Esophagus squamous epithelium (tissue), 5 donors: Measurements from ENCODE around the gene EVI5. TPM values are rescaled to one million over a fixed set of nuclear protein-coding genes. Genes with fewer than 3 reads are reported as not detected.

ENCODE experiments used
- DNase-seq: peaks from one replicate; lab custom pipeline; 2025; lab: John Stamatoyannopoulos, UW
- H3K27ac ChIP-seq, 4 donors: fragments of 200-600 bp; sonication (generic); one replicate each; pipeline ENCODE4 v1.5.1; 2016 to 2019; ENCODE audit warnings: mild to moderate bottlenecking in 1 of 4
- H3K27me3 ChIP-seq, 4 donors: fragments of 200-600 bp; sonication (generic); 1 replicate in 3 of 4; 2 replicates in 1 of 4; pipeline versions ENCODE4 v1.5.1 to v1.6.0; 2017 to 2021; ENCODE audit warnings: antibody characterized with exemption in 1 of 4
- H3K36me3 ChIP-seq, 3 donors: fragments of 200-600 bp; sonication (generic); one replicate each; pipeline ENCODE4 v1.5.1; 2016 to 2019
- H3K4me1 ChIP-seq, 3 donors: fragments of 200-600 bp; sonication (generic); one replicate each; pipeline ENCODE4 v1.5.1; 2017 to 2019
- H3K4me3 ChIP-seq, 4 donors: fragments of 200-600 bp; sonication (generic); 1 replicate in 3 of 4; 2 replicates in 1 of 4; pipeline ENCODE4 v1.5.1; 2016 to 2019; ENCODE audit warnings: mild to moderate bottlenecking in 2 of 4, moderate library complexity in 1 of 4
- H3K9me3 ChIP-seq, 3 donors: fragments of 200-600 bp; sonication (generic); one replicate each; pipeline ENCODE4 v1.5.1; 2016 to 2019
- CTCF ChIP-seq, 6 experiments: fragments of 450-650 bp in 4 of 6; fragments of 200-600 bp in 2 of 6; sonication (generic) in 2 of 6; IDR thresholded peaks; one replicate each; pipeline ENCODE4 v1.5.1; 2016 to 2019; ENCODE audit warnings: antibody characterized with exemption in 6 of 6, mild to moderate bottlenecking in 4 of 6, moderate library complexity in 4 of 6
- POLR2A ChIP-seq, 4 donors: fragments of 450-650 bp; IDR thresholded peaks; one replicate each; pipeline ENCODE4 v1.6.1; 2017; ENCODE audit warnings: antibody characterized with exemption in 4 of 4, mild to moderate bottlenecking in 4 of 4, moderate library complexity in 3 of 4
- WGBS, 2 donors: methylation state at CpG; one replicate each; pipeline ENCODE4 v1.1.5; 2018; 5-methylcytosine and 5-hydroxymethylcytosine counted together
- intact Hi-C: fragments of 100-400 bp; cut with DNase I; formaldehyde crosslinking; loops from one replicate; pipeline ENCODE4 v1.15.0; 2022
- total RNA-seq, 4 donors: library from RNA; depleted of rRNA; stranded (reverse); fragments of >200 nt; gene quantifications; one replicate each; pipeline ENCODE4 v1.1.0, GENCODE V29; 2016
- donor health status: DM: yes; HTN: yes; CAD: no.

Gene EVI5
- total RNA-seq, 4 donors from 2014 or later: 5.1 to 23.7 (median 9.0) TPM

DNA sequence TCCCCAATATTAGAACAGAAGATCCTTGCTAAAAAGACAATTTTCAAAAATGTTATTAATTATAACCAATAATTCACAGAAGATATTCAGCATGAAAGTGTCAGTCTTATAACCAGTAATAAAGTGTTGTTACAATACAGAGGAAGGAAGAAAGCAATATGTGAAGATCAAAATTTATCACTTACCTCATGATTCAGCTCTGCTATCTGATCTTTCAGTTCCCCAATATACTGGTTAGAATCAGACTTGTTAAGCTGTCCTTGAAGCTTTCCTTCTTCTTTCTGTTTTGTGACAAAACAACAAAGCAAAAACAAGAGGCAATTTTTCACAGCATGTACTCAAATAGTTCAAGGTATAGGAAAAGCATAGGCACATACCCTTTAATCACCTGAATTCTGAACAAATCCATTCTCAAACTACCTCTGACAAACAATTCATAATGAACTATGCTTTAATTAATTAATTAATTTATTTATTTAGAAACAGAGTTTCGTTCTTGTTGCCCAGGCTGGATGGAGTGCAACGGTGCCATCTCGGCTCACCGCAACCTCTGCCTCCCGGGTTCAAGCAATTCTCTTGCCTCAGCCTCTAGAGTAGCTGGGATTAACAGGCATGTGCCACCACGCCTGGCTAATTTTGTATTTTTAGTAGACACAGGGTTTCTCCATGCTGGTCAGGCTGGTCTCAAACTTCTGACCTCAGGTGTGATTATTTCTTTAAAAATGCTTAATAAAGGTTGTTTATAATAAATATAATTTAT, 221.3 kb downstream of the EVI5 start:
- no peaks in the 10 kb centered on the region for H3K36me3 ChIP-seq
- no peaks in the 10 kb centered on the region for H3K27me3 ChIP-seq
- H3K9me3 ChIP-seq: no peaks in the 10 kb centered on the region
- TF ChIP-seq POLR2A (IDR thresholded peaks at IDR 0.05) (no peak), CTCF (IDR thresholded peaks at IDR 0.05) (no peak)
- no peak overlapping the region for H3K27ac ChIP-seq
- no peak for DNase-seq
- no peak overlapping the region for H3K4me3 ChIP-seq
- no peaks in the 10 kb centered on the region for H3K4me1 ChIP-seq
- intact Hi-C loops: no loop called here
- WGBS, 2 donors: 94 to 95% methylated on average over 6 of the region's 6 CpGs

GRCh38 chr1:92556350-92556749, 228.6 kb downstream of the EVI5 start:
- no peaks in the 10 kb centered on the region for H3K9me3 ChIP-seq
- H3K4me1 ChIP-seq: no peaks in the 10 kb centered on the region
- no peaks in the 10 kb centered on the region for H3K27me3 ChIP-seq
- intact Hi-C loops: no loop called here
- H3K27ac ChIP-seq: no peak overlapping the region
- H3K4me3 ChIP-seq: no peak overlapping the region
- DNase-seq: no peak
- H3K36me3 ChIP-seq: no peaks in the 10 kb centered on the region
- WGBS, 2 donors: 80 to 88% methylated on average over 1 of the region's 1 CpG
- TF ChIP-seq CTCF (IDR thresholded peaks at IDR 0.05) (no peak), POLR2A (IDR thresholded peaks at IDR 0.05) (no peak)

DNA sequence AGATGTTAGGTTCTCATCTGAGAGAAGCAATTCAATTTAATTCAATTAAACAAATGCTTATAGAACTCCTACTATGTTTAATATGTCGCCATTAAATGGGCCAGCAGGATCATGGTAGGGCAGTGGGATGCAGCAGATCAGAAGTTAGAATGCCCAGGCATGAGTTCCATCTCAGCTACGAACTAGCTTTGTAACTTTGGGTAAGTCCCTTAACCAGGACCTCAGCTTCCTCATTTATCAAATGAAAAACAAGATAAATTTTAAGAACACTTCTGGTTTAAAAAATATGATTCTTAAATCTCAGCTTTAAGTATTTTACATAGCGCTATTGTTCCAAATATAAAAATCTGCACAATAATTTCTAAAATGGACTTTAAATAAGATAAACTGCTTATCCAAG, 230.7 kb downstream of the EVI5 start:
- Histone ChIP-seq H3K27ac (no peak overlapping the region), H3K9me3 (no peaks in the 10 kb centered on the region), H3K27me3 (no peaks in the 10 kb centered on the region), H3K4me1 (no peaks in the 10 kb centered on the region), H3K36me3 (no peaks in the 10 kb centered on the region), H3K4me3 (no peak overlapping the region)
- no peak for TF ChIP-seq CTCF (IDR thresholded peaks at IDR 0.05)
- TF ChIP-seq POLR2A (IDR thresholded peaks at IDR 0.05): no peak
- no peak for DNase-seq
- 86 to 88% methylated on average over 3 of the region's 3 CpGs for WGBS, 2 donors
- intact Hi-C loops: no loop called here

- no peaks in the 10 kb centered on the region for H3K9me3 ChIP-seq
- no peak overlapping the region for H3K4me3 ChIP-seq
- 13 to 14% methylated on average over 1 of the region's 1 CpG for WGBS, 2 donors
- intact Hi-C loops: no loop called here
- H3K36me3 ChIP-seq: no peaks in the 10 kb centered on the region
- TF ChIP-seq CTCF (IDR thresholded peaks at IDR 0.05) (no peak), POLR2A (IDR thresholded peaks at IDR 0.05) (no peak)
- no peaks in the 10 kb centered on the region for H3K27me3 ChIP-seq
- H3K4me1 ChIP-seq: no peaks in the 10 kb centered on the region
- H3K27ac ChIP-seq: no peak overlapping the region
- DNase-seq: no peak
Measured at GRCh38 chr1:92551916-92552315, 233.0 kb downstream of the EVI5 start.

DNA sequence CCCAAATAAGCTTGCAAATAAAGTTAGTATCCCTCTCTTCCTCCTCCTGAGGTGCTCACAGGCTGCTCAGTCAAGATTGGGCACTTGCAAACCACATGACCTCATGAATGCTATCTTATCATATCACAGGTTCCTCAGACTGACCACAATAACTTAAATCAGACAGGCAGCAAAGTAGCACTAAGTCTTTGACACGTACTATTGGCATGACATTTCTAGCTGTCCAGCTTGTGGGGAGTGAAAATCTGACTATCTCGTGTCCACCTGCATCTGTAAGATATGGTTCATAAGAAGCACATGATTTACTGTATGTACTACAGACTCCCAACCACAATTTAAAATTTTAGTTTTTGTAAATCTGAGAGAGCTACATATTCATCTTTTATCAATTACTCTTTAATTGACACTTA, 240.1 kb downstream of the EVI5 start:
- Histone ChIP-seq H3K27ac (no peak overlapping the region), H3K27me3 (no peaks in the 10 kb centered on the region), H3K36me3 (peaks cover 0 to 14% (median 0%) of the 10 kb centered on the region in 3 donors), H3K4me1 (no peaks in the 10 kb centered on the region), H3K9me3 (no peaks in the 10 kb centered on the region), H3K4me3 (no peak overlapping the region)
- no peak for TF ChIP-seq POLR2A (IDR thresholded peaks at IDR 0.05)
- TF ChIP-seq CTCF (IDR thresholded peaks at IDR 0.05): no peak
- WGBS, 2 donors: 82 to 97% methylated on average over 2 of the region's 2 CpGs
- no peak for DNase-seq
- intact Hi-C loops: no loop called here
